WERI-Rb-1 (cell line): ENCODE data around the gene OPN1SW.

Source experiments
- DNase-seq: peaks from one replicate; pipeline ENCODE4 v3.0.0-alpha.2; 2020
- H3K27ac ChIP-seq: fragments of 250-450 bp; sonication (Bioruptor Pico); 2 replicates; pipeline ENCODE4 v1.5.1; 2020; ENCODE audit warnings: mild to moderate bottlenecking, moderate library complexity
- H3K27me3 ChIP-seq: fragments of 250-450 bp; sonication (Bioruptor Pico); 2 replicates; pipeline ENCODE4 v1.5.1; 2021; ENCODE audit warnings: mild to moderate bottlenecking, low read depth, moderate library complexity; ENCODE audit not compliant: insufficient read depth, severe bottlenecking
- H3K36me3 ChIP-seq: fragments of 250-450 bp; sonication (Bioruptor Pico); 2 replicates; pipeline ENCODE4 v1.5.1; 2020; ENCODE audit warnings: mild to moderate bottlenecking, moderate library complexity
- H3K4me3 ChIP-seq: 2 replicates; pipeline ENCODE4 v1.5.1; 2011; ENCODE audit warnings: low read depth, mild to moderate bottlenecking, control low read depth, low read length
- H3K9me3 ChIP-seq: fragments of 250-450 bp; sonication (Bioruptor Pico); 2 replicates; pipeline ENCODE4 v1.5.1; 2021; ENCODE audit warnings: mild to moderate bottlenecking, moderate library complexity; ENCODE audit not compliant: severe bottlenecking
- CTCF ChIP-seq: IDR thresholded peaks from 2 replicates; pipeline ENCODE4 v1.5.1; 2011; ENCODE audit warnings: low read depth, mild to moderate bottlenecking, control low read depth, inconsistent platforms, low read length

Gene OPN1SW

DNA sequence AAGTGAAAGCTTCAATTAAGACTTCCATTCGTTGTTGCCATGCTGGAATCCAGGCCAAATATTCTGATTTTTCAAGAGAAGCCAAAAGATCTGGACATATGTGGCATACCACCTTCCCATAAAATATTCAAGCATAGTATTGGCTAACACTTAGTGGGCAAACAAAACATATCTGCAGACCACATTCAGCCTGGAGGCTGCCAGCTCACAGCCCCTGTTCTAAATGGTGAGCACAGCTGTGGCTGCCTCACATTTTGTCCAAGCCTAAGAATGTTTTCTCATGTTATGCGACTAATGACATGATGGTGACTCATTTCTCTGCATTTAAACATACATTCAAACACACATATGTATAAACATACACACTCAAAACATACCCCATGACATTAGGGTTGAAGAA, 47.0 kb downstream of the OPN1SW start:
- Histone ChIP-seq H3K9me3 (no peaks in the 10 kb centered on the region), H3K27ac (no peak overlapping the region), H3K4me3 (no peak overlapping the region), H3K27me3 (no peaks in the 10 kb centered on the region), H3K36me3 (no peaks in the 10 kb centered on the region)
- no peak for TF ChIP-seq CTCF
- no peak for DNase-seq

GRCh38 chr7:128727239-128727638, 48.4 kb downstream of the OPN1SW start:
- Histone ChIP-seq H3K27ac (no peak overlapping the region), H3K9me3 (no peaks in the 10 kb centered on the region), H3K4me3 (no peak overlapping the region), H3K27me3 (no peaks in the 10 kb centered on the region), H3K36me3 (no peaks in the 10 kb centered on the region)
- no peak for TF ChIP-seq CTCF
- no peak for DNase-seq

DNA sequence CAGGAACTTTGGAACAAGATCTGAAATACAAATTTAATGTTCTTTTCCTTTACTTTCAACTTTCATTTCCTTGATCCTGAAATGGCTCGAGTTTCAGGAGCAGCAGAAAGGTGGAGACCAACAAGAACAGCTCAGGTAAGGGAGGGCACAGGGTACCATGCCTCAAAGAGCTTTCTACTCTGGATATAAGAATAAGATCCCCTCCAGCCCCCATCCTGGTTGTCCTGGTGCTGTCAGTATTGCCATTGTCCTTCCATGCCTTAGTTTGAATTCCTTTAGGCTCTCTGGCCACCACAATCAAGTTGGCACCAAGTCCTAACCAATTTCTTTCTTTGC, 48.9 kb downstream of the OPN1SW start:
- Histone ChIP-seq H3K27me3 (no peaks in the 10 kb centered on the region), H3K4me3 (no peak overlapping the region), H3K36me3 (no peaks in the 10 kb centered on the region), H3K9me3 (no peaks in the 10 kb centered on the region), H3K27ac (no peak overlapping the region)
- no peak for DNase-seq
- TF ChIP-seq CTCF: no peak

- Histone ChIP-seq H3K36me3 (no peaks in the 10 kb centered on the region), H3K4me3 (no peak overlapping the region), H3K27ac (no peak overlapping the region), H3K27me3 (no peaks in the 10 kb centered on the region), H3K9me3 (no peaks in the 10 kb centered on the region)
- TF ChIP-seq CTCF: no peak
- DNase-seq: no peak
Observed at GRCh38 chr7:128726059-128726736, 49.4 kb downstream of the OPN1SW start.

DNA sequence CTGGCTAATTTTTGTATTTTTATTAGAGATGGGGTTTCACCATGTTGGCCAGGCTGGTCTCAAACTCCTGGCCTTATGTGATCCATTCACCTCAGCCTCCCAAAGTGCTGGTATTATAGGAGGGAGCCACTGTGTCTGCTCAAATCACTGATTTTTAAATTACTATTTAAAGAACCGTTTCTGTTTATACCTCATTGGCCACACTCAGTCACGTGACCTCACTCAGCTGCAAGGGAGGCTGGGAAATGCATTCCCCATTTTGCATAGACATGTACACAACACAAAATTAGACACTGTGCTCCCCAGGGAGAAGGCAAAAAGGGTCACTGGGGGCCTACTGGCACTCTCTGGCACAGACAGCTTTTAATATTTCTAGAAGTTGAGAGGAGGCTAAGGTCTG, 50.1 kb downstream of the OPN1SW start:
- no peaks in the 10 kb centered on the region for H3K9me3 ChIP-seq
- H3K27ac ChIP-seq: no peak overlapping the region
- DNase-seq: no peak
- no peak for TF ChIP-seq CTCF
- no peaks in the 10 kb centered on the region for H3K36me3 ChIP-seq
- H3K27me3 ChIP-seq: no peaks in the 10 kb centered on the region
- no peak overlapping the region for H3K4me3 ChIP-seq

- H3K4me3 ChIP-seq: no peak overlapping the region
- H3K36me3 ChIP-seq: no peaks in the 10 kb centered on the region
- TF ChIP-seq CTCF: no peak
- H3K27ac ChIP-seq: no peak overlapping the region
- no peaks in the 10 kb centered on the region for H3K9me3 ChIP-seq
- no peaks in the 10 kb centered on the region for H3K27me3 ChIP-seq
- DNase-seq: no peak
Observed at GRCh38 chr7:128724743-128725142, 50.9 kb downstream of the OPN1SW start.
